OCI-LY3 (cell line): ENCODE data around the gene CACNG4.

Source experiments
- H2AFZ ChIP-seq: fragments of 200-600, 300-600 bp; shearing (Covaris generic); 2 replicates; pipeline ENCODE4 v1.6.0; 2014; ENCODE audit warnings: antibody characterized with exemption, low read depth, low read length
- H3K27ac ChIP-seq: fragments of 200-600, 300-600 bp; sonication (generic); 2 replicates; pipeline ENCODE4 v1.5.1; 2014; ENCODE audit warnings: mild to moderate bottlenecking, low read length, moderate library complexity, mixed read lengths
- H3K27me3 ChIP-seq: fragments of 200-600, 300-600 bp; sonication (generic); 2 replicates; pipeline ENCODE4 v1.6.1; 2014; ENCODE audit warnings: low read depth, low read length, mixed read lengths
- H3K36me3 ChIP-seq: fragments of 200-600, 300-600 bp; sonication (generic); replicated peaks from 2 replicates; pipeline ENCODE3; 2014; ENCODE audit warnings: low read depth, low read length, mixed read lengths
- H3K4me1 ChIP-seq: fragments of 300-600, 200-600 bp; sonication (generic); 2 replicates; pipeline ENCODE4 v1.6.1; 2014; ENCODE audit warnings: low read length, mixed read lengths
- H3K4me2 ChIP-seq: fragments of 200-600, 300-600 bp; sonication (generic); 2 replicates; pipeline ENCODE4 v1.6.1; 2014; ENCODE audit warnings: low read length, mixed read lengths
- H3K4me3 ChIP-seq: fragments of 300-600, 200-600 bp; sonication (generic); 2 replicates; pipeline ENCODE4 v1.5.1; 2014; ENCODE audit warnings: antibody characterized with exemption, mild to moderate bottlenecking, low read length, moderate library complexity
- H3K79me2 ChIP-seq: fragments of 300-600, 200-600 bp; shearing (Covaris generic); 2 replicates; pipeline ENCODE4 v1.6.1; 2014; ENCODE audit warnings: mild to moderate bottlenecking, low read length, mixed read lengths
- H3K9ac ChIP-seq: fragments of 300-600, 200-600 bp; shearing (Covaris generic); 2 replicates; pipeline ENCODE4 v1.6.0; 2014; ENCODE audit warnings: mild to moderate bottlenecking, low read length, moderate library complexity
- H3K9me3 ChIP-seq: fragments of 200-600, 300-600 bp; shearing (Covaris generic); 2 replicates; pipeline ENCODE4 v1.6.1; 2014; ENCODE audit warnings: low read length, mixed read lengths; ENCODE audit not compliant: insufficient read depth
- H4K20me1 ChIP-seq: fragments of 200-600, 300-600 bp; sonication (generic); 2 replicates; pipeline ENCODE4 v1.6.1; 2016; ENCODE audit warnings: low read length, mixed read lengths; ENCODE audit not compliant: insufficient read depth
- CTCF ChIP-seq: fragments of 200-600, 300-600 bp; sonication (generic); IDR thresholded peaks from 2 replicates; pipeline ENCODE4 v1.5.1; 2014; ENCODE audit warnings: antibody characterized with exemption, low read length, low read depth
- EZH2phosphoT487 ChIP-seq: fragments of 200-600 bp; shearing (Covaris generic); IDR thresholded peaks from 2 replicates; pipeline ENCODE4 v1.6.1; 2018; ENCODE audit warnings: antibody characterized with exemption, mixed run types, low read depth

CACNG4 gene

GRCh38 chr17:67067571-67068482 lies 103.3 kb downstream of the CACNG4 start:
- TF ChIP-seq CTCF (no peak), EZH2phosphoT487 (no peak)
- H3K27ac ChIP-seq = no peak overlapping the region

GRCh38 chr17:67068999-67069398 lies 104.5 kb downstream of the CACNG4 start:
- H3K79me2 ChIP-seq = no peaks in the 10 kb centered on the region
- H3K9ac ChIP-seq = no peak overlapping the region
- no peaks in the 10 kb centered on the region for H4K20me1 ChIP-seq
- no peak for TF ChIP-seq CTCF
- TF ChIP-seq EZH2phosphoT487 = no peak
- no peaks in the 10 kb centered on the region for H3K27me3 ChIP-seq
- no peaks in the 10 kb centered on the region for H3K9me3 ChIP-seq
- no peak overlapping the region for H3K27ac ChIP-seq
- no peaks in the 10 kb centered on the region for H3K36me3 ChIP-seq
- H3K4me3 ChIP-seq = no peak overlapping the region
- H3K4me1 ChIP-seq = no peaks in the 10 kb centered on the region
- H2AFZ ChIP-seq = no peak overlapping the region
- H3K4me2 ChIP-seq = no peak overlapping the region

More at GRCh38 chr17:67067571-67068482, 103.3 kb downstream of the CACNG4 start:
- Histone ChIP-seq H3K36me3 (no peaks in the 10 kb centered on the region), H3K4me3 (no peak overlapping the region), H3K9me3 (no peaks in the 10 kb centered on the region), H3K9ac (no peak overlapping the region), H3K4me2 (no peak overlapping the region), H3K4me1 (no peaks in the 10 kb centered on the region), H4K20me1 (no peaks in the 10 kb centered on the region), H3K79me2 (no peaks in the 10 kb centered on the region), H3K27me3 (no peaks in the 10 kb centered on the region), H2AFZ (no peak overlapping the region)

GRCh38 chr17:67069603-67070136 lies 105.2 kb downstream of the CACNG4 start:
- Histone ChIP-seq H3K4me2 (no peak overlapping the region), H4K20me1 (no peaks in the 10 kb centered on the region), H3K79me2 (no peaks in the 10 kb centered on the region), H3K27me3 (no peaks in the 10 kb centered on the region), H3K36me3 (no peaks in the 10 kb centered on the region), H3K4me3 (no peak overlapping the region), H3K27ac (no peak overlapping the region), H3K9me3 (no peaks in the 10 kb centered on the region), H3K9ac (no peak overlapping the region), H2AFZ (no peak overlapping the region), H3K4me1 (no peaks in the 10 kb centered on the region)
- TF ChIP-seq EZH2phosphoT487 = no peak
- no peak for TF ChIP-seq CTCF

GRCh38 chr17:67071595-67071994 lies 107.1 kb downstream of the CACNG4 start:
- Histone ChIP-seq H3K4me1 (no peaks in the 10 kb centered on the region), H2AFZ (no peak overlapping the region), H3K27ac (no peak overlapping the region), H3K4me2 (no peak overlapping the region), H3K79me2 (no peaks in the 10 kb centered on the region), H3K4me3 (no peak overlapping the region), H4K20me1 (no peaks in the 10 kb centered on the region), H3K9ac (no peak overlapping the region), H3K36me3 (no peaks in the 10 kb centered on the region), H3K27me3 (no peaks in the 10 kb centered on the region), H3K9me3 (no peaks in the 10 kb centered on the region)
- TF ChIP-seq CTCF (no peak), EZH2phosphoT487 (no peak)
